BE2C (cell line): ENCODE results near the gene SNX13.

Source experiments
- DNase-seq: peaks from one replicate; pipeline ENCODE4 v3.0.0-alpha.2; 2020
- H3K27me3 ChIP-seq: fragments of 250-450 bp; sonication (Bioruptor Pico); 2 replicates; pipeline ENCODE4 v1.5.1; 2020; ENCODE audit warnings: mild to moderate bottlenecking
- H3K36me3 ChIP-seq: fragments of 250-450 bp; sonication (Bioruptor Pico); 2 replicates; pipeline ENCODE4 v1.5.1; 2020; ENCODE audit warnings: mild to moderate bottlenecking
- H3K4me1 ChIP-seq: fragments of 250-450 bp; sonication (Bioruptor Pico); 2 replicates; pipeline ENCODE4 v1.5.1; 2020
- H3K4me3 ChIP-seq: 2 replicates; pipeline ENCODE4 v1.5.1; 2011; ENCODE audit warnings: low read depth, low read length
- H3K9me3 ChIP-seq: fragments of 250-450 bp; sonication (Bioruptor Pico); 2 replicates; pipeline ENCODE4 v1.5.1; 2020
- CTCF ChIP-seq: IDR thresholded peaks from 2 replicates; pipeline ENCODE4 v1.5.1; 2012; ENCODE audit warnings: mild to moderate bottlenecking, low read depth, low read length

The SNX13 gene

GRCh38 chr7:17952387-17952786, 12.1 kb upstream of the SNX13 start:
- no peak overlapping the region for H3K4me3 ChIP-seq
- no peaks in the 10 kb centered on the region for H3K36me3 ChIP-seq
- H3K27me3 ChIP-seq = 0 out of 2 replicates have a peak, but pooled peaks cover 2% of the 10 kb centered on the region
- TF ChIP-seq CTCF = no peak
- DNase-seq = no peak
- H3K4me1 ChIP-seq = no peaks in the 10 kb centered on the region
- no peaks in the 10 kb centered on the region for H3K9me3 ChIP-seq

GRCh38 chr7:17951742-17952254, 11.5 kb upstream of the SNX13 start:
- H3K27me3 ChIP-seq = 0 out of 2 replicates have a peak, but pooled peaks cover 5% of the 10 kb centered on the region
- TF ChIP-seq CTCF = no peak
- DNase-seq = no peak

GRCh38 chr7:17948526-17949238, 8.4 kb upstream of the SNX13 start:
- no peak for TF ChIP-seq CTCF

More at GRCh38 chr7:17951742-17952254, 11.5 kb upstream of the SNX13 start:
- Histone ChIP-seq H3K36me3 (no peaks in the 10 kb centered on the region), H3K9me3 (no peaks in the 10 kb centered on the region), H3K4me1 (no peaks in the 10 kb centered on the region), H3K4me3 (no peak overlapping the region)

GRCh38 chr7:17947620-17948019, 7.3 kb upstream of the SNX13 start:
- no peak for TF ChIP-seq CTCF
- Histone ChIP-seq H3K36me3 (no peaks in the 10 kb centered on the region), H3K4me1 (no peaks in the 10 kb centered on the region), H3K27me3 (0 out of 2 replicates have a peak, but pooled peaks cover 5% of the 10 kb centered on the region), H3K4me3 (no peak overlapping the region), H3K9me3 (no peaks in the 10 kb centered on the region)
- no peak for DNase-seq

More at GRCh38 chr7:17948526-17949238, 8.4 kb upstream of the SNX13 start:
- Histone ChIP-seq H3K4me1 (no peaks in the 10 kb centered on the region), H3K36me3 (no peaks in the 10 kb centered on the region), H3K4me3 (no peak overlapping the region), H3K9me3 (no peaks in the 10 kb centered on the region), H3K27me3 (0 out of 2 replicates have a peak, but pooled peaks cover 5% of the 10 kb centered on the region)
- no peak for DNase-seq

- no peaks in the 10 kb centered on the region for H3K4me1 ChIP-seq
- no peaks in the 10 kb centered on the region for H3K9me3 ChIP-seq
- H3K4me3 ChIP-seq = no peak overlapping the region
- TF ChIP-seq CTCF = no peak
- DNase-seq = no peak
- H3K36me3 ChIP-seq = no peaks in the 10 kb centered on the region
- H3K27me3 ChIP-seq = peaks cover 5% of the 10 kb centered on the region; the same call in 1 of the 2 replicates
Measured at GRCh38 chr7:17946591-17946990, 6.3 kb upstream of the SNX13 start.

GRCh38 chr7:17944720-17945119, 4.4 kb upstream of the SNX13 start:
- Histone ChIP-seq H3K4me1 (0 out of 2 replicates have a peak, but pooled peaks cover 2% of the 10 kb centered on the region), H3K9me3 (no peaks in the 10 kb centered on the region), H3K4me3 (no peak overlapping the region), H3K27me3 (peaks cover 5% of the 10 kb centered on the region; the same call in 1 of the 2 replicates), H3K36me3 (no peaks in the 10 kb centered on the region)
- no peak for TF ChIP-seq CTCF
- no peak for DNase-seq
